K562 (cell line): ENCODE results near the gene UQCRHL. TPM values are rescaled to one million over a fixed set of nuclear protein-coding genes. Genes with fewer than 3 reads are reported as not detected.

Experiments
- ATF7 ChIP-seq: fragments of 450-650 bp; IDR thresholded peaks from 2 replicates; pipeline ENCODE4 v1.7.1; 2014; ENCODE audit warnings: mild to moderate bottlenecking, moderate library complexity
- BRF2 ChIP-seq: IDR thresholded peaks from 3 replicates; pipeline ENCODE4 v1.6.1; 2011; ENCODE audit warnings: borderline replicate concordance, mild to moderate bottlenecking; ENCODE audit not compliant: insufficient read length, insufficient read depth
- DDX20 ChIP-seq: fragments of 450-650 bp; IDR thresholded peaks from 2 replicates; pipeline ENCODE4 v1.6.1; 2016; ENCODE audit warnings: missing genetic modification characterization, low read depth, mild to moderate bottlenecking, missing compliant biosample characterization, moderate library complexity
- HLTF ChIP-seq: fragments of 450-650 bp; IDR thresholded peaks from 2 replicates; pipeline ENCODE4 v1.6.1; 2016
- HMG20B ChIP-seq: fragments of 250-450 bp; sonication (Bioruptor Pico); IDR thresholded peaks from 2 replicates; pipeline ENCODE4 v1.5.0; 2021; ENCODE audit warnings: mild to moderate bottlenecking
- KDM1A ChIP-seq, 2 experiments: fragments of 450-650 bp; IDR thresholded peaks; 2 replicates each; pipeline ENCODE4 v1.6.1; 2016; ENCODE audit warnings: mild to moderate bottlenecking in 2 of 2
- KDM4B ChIP-seq, 2 experiments: fragments of 450-650 bp in 1 of 2; sonication (generic) in 1 of 2; IDR thresholded peaks; 2 replicates each; pipeline ENCODE4 v1.6.1; 2016 to 2017; ENCODE audit warnings: borderline replicate concordance in 2 of 2, antibody characterized with exemption in 1 of 2, low read depth in 1 of 2, mild to moderate bottlenecking in 1 of 2
- POLR2A ChIP-seq: fragments of 450-650 bp; conservative IDR thresholded peaks from 2 replicates; pipeline ENCODE4 v1.6.1; 2016
- SPI1 ChIP-seq: IDR thresholded peaks from 2 replicates; pipeline ENCODE4 v1.6.1; 2011; ENCODE audit warnings: low read depth, low read length, control low read depth, borderline replicate concordance
- TAF1 ChIP-seq: IDR thresholded peaks from 2 replicates; pipeline ENCODE4 v1.6.1; 2011; ENCODE audit warnings: mild to moderate bottlenecking, low read length, moderate library complexity; ENCODE audit not compliant: insufficient read depth, control insufficient read depth, severe bottlenecking; ENCODE audit errors: extremely low read depth
- ZNF143 ChIP-seq: sonication (generic); formaldehyde crosslinking; IDR thresholded peaks from 2 replicates; pipeline ENCODE4 v1.9.0; 2022; ENCODE audit warnings: mild to moderate bottlenecking, missing genetic modification reagents
- ZNF318 ChIP-seq, 2 experiments: fragments of 450-650 bp; IDR thresholded peaks; 2 replicates each; pipeline ENCODE4 v1.6.1; 2016; ENCODE audit warnings: mild to moderate bottlenecking in 2 of 2, borderline replicate concordance in 1 of 2, low read depth in 1 of 2, moderate library complexity in 1 of 2
- ZNF551 ChIP-seq: fragments of 250-450 bp; sonication (Bioruptor Pico); IDR thresholded peaks from 2 replicates; pipeline ENCODE4 v1.5.0; 2021; ENCODE audit warnings: mild to moderate bottlenecking, moderate library complexity
- ZNF780A ChIP-seq: fragments of 250-450 bp; sonication (Bioruptor Pico); IDR thresholded peaks from 2 replicates; pipeline ENCODE4 v1.5.0; 2021; ENCODE audit warnings: mild to moderate bottlenecking
- ZZZ3 ChIP-seq: fragments of 450-650 bp; IDR thresholded peaks from 2 replicates; pipeline ENCODE4 v1.6.1; 2016; ENCODE audit warnings: antibody characterized with exemption, mild to moderate bottlenecking, moderate library complexity
- polyA plus RNA-seq, 8 experiments: library from polyadenylated mRNA; depleted of rRNA in 4 of 8; stranded (reverse) in 5 of 8; unstranded in 3 of 8; fragments of >200 nt; fragmentation: Nextera tagmentation in 2 of 8; fragmentation: Illumina TruSeq in 1 of 8; extraction: Ambion mirVana in 2 of 8; extraction: Trizol in 1 of 8; gene quantifications; 2 replicates each; pipeline versions ENCODE4 v1.2.1 to v1.2.3, GENCODE V29; 2011 to 2014; ENCODE audit warnings: inconsistent platforms in 1 of 8, missing spikeins in 1 of 8
- total RNA-seq, 7 experiments: library from RNA; depleted of rRNA in 6 of 7; stranded (reverse); fragments of >200 nt in 6 of 7; fragmentation: Illumina TruSeq in 2 of 7; extraction: Trizol in 2 of 7; gene quantifications; 2 replicates each; pipeline versions ENCODE4 v1.2.1 to v1.2.3, GENCODE V29; 2011 to 2021; ENCODE audit warnings: low replicate concordance in 1 of 7
- TF ChIP-seq, protein P1 (sequence below): conservative IDR thresholded peaks from 2 replicates; pipeline ENCODE4 v1.6.1; 2011; ENCODE audit warnings: low read depth, mild to moderate bottlenecking, low read length; ENCODE audit not compliant: control insufficient read depth
- TF ChIP-seq, protein P2 (sequence below): sonication (generic); formaldehyde crosslinking; IDR thresholded peaks from 2 replicates; pipeline ENCODE4 v1.8.0; 2022; ENCODE audit warnings: mild to moderate bottlenecking, low read depth, missing genetic modification reagents

UQCRHL gene
- total and polyA plus RNA-seq, 9 of the 15 experiments (the other 6 are each of a cell fraction or from before 2014, with no cell fraction given): 5.1 to 41.3 (median 21.8) TPM

GRCh38 chr1:15849775-15850324 lies 42.4 kb upstream of the UQCRHL start (continued):
- TF ChIP-seq ZZZ3 (no peak; the same call in 1 of the 2 replicates), BRF2 (no peak), ATF7 (no peak), HLTF (no peak; the same call in 1 of the 2 replicates), ZNF318 (IDR thresholded peaks at IDR 0.05; ENCODE audit: borderline replicate concordance in 1 of 2, low read depth in 1 of 2) (peak in 1 of 2 experiments; percentile 63; a peak in 2 of 4 replicates), DDX20 (tag) (no peak), KDM1A (IDR thresholded peaks at IDR 0.05) (0 out of 4 replicates have a peak, but pooled peaks of 1 of the 2 experiments have one; percentile 17), KDM4B (IDR thresholded peaks at IDR 0.05; ENCODE audit: borderline replicate concordance in 2 of 2, low read depth in 1 of 2) (no peak), ZNF551 (CRISPR knock-in tag) (no peak), TAF1 (peak; percentile 79), ZNF143 (0 out of 2 replicates have a peak, but pooled peaks have one; percentile 38), SPI1 (peak; percentile 64; the same call in 1 of the 2 replicates), HMG20B (CRISPR knock-in tag) (no peak), ZNF780A (CRISPR knock-in tag) (no peak), POLR2A (peak; percentile 76)
- TF ChIP-seq, protein P1, sequence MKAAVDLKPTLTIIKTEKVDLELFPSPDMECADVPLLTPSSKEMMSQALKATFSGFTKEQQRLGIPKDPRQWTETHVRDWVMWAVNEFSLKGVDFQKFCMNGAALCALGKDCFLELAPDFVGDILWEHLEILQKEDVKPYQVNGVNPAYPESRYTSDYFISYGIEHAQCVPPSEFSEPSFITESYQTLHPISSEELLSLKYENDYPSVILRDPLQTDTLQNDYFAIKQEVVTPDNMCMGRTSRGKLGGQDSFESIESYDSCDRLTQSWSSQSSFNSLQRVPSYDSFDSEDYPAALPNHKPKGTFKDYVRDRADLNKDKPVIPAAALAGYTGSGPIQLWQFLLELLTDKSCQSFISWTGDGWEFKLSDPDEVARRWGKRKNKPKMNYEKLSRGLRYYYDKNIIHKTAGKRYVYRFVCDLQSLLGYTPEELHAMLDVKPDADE: no peak
- TF ChIP-seq, protein P2, sequence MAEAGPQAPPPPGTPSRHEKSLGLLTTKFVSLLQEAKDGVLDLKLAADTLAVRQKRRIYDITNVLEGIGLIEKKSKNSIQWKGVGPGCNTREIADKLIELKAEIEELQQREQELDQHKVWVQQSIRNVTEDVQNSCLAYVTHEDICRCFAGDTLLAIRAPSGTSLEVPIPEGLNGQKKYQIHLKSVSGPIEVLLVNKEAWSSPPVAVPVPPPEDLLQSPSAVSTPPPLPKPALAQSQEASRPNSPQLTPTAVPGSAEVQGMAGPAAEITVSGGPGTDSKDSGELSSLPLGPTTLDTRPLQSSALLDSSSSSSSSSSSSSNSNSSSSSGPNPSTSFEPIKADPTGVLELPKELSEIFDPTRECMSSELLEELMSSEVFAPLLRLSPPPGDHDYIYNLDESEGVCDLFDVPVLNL (CRISPR knock-in tag): no peak
